ENCODE data around the gene DPYD.
"Not testable (repeated sequence)": the region's sequence is repeated elsewhere in the genome, so short reads cannot be mapped to it uniquely, and the experiment has no call there.

The DPYD gene

DNA sequence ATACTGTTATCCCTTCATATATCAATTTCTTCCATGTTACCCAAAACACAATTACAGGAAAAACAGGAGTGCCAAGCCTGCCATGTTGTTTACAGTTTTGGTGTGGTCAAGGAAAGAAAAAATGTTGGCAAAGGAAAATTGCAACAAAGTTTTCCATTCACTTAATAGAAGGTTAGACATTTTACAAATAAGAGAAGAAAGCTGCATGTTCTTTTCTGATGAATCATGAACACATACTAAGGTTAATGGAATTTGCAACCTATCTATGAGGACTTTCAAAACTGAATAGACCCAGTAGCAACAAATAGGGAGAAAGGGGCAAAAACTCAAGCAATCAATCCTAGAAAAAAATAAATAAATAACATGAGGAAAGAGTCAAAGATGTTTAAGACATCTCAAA is 556.7 kb downstream of the DPYD start:
- no peak for DNase-seq (ENCODE audit: low read depth)

DNA sequence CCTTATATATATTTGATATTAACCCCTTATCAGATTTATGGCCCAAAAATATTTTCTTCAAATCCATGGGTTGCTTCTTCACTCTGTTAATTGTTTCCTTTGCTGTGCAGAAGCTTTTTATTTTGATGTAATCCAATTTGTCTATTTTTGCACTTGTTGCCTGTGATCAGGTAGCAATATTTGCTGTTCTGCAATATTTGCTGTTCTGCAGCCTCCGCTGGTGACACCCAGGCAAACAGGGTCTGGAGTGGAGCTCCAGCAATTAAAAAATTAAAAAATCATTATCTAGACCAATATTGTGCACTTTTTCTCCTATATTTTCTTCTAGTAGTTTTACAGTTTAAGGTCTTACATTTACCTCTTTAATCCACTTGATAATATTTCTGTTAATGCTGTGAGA is 564.5 kb downstream of the DPYD start:
- DNase-seq (ENCODE audit: low read depth): no peak

DNA sequence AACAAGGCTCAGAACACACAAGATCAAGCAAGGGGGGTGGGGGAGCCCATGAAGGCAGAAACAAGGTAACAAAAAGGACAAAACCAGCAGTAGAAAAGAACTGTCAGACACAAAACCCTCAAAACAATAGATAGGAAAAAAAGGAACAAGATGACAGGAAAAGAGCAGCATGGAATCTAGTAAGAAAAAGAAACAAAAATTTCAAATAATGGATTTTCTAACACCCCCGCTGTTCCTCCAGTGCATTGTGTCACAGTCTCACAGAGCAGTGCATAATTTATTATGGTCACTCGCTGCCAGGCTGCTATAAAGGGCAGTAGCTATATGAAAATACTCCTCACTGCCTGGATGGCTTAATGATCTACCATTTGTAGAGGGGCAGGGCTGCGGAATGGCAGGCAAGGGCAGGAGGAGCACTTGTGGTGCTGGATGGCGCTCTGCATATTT is 567.9 kb downstream of the DPYD start:
- DNase-seq (ENCODE audit: low read depth): no peak

DNA sequence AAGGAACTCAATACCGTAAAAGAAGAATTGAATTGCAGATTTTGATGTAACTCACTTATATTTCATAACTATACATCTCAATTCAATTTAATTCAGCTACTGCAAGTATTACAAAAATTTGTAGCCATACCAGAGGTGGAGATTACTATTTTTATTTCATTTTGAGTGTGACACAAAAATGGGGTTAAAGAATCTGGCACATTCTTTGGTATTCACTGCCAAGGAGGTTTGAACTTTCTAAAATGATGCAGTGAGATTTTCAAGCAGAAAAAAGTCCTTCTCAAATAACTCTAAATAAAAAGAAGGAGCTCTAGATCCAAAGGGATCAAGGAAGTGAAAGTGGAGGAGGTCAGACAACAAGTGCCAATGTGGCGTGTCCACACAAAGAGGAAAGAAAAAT is 569.0 kb downstream of the DPYD start:
- no peak for DNase-seq (ENCODE audit: low read depth)

DNA sequence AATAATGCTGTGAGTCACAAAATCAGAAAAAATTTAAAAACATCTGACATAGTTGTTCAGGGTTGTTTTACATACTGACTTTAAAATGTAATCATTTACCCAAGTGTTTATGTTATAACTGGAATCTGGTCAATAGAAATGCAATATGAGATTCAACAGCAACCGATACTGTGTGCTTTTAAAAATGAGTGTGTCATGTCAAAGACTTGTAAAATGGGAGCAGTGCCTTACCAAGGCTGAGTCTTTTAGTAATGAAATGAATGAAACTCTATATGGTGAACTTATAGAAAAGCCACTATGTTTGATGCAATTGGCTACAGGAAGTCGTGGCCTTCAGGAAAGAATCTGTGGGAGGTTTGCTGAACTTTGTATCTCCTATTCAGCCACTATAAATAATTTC is 570.2 kb downstream of the DPYD start:
- DNase-seq (ENCODE audit: low read depth): no peak

DNA sequence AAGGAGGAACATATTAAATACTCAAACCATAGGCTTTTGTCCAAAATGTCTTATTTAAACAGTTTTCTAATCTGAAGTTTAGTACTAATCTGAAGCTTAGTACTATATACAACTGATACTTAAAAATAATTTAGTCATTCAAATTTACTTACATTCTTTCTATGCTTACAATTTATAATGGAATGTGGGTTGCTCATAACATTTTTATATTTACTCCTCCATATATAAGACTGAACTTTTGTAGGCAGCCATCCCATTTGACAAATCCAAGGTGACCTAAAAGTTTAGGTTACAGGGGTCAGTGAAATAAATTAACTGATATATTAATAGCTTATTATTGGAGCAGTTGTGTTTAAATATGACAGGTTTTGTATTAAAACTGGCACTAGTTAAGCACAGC is 570.6 kb downstream of the DPYD start:
- no peak for DNase-seq (ENCODE audit: low read depth)

DNA sequence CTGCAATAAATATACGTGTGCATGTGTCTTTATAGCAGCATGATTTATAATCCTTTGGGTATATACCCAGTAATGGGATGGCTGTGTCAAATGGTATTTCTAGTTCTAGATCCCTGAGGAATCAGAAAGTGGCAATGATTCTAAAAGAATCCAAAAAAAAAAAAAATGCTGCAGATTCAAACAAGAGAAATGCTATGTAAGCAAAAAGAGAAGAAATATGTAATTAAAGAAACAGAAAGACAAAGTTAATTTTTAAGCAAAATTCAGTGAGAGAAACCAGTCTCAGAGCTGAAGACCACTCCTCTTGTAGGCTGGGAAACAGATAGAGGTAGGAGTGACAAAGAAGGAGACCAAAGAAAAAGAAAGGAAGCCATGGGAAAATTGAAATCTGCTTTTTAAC is 571.0 kb downstream of the DPYD start:
- not testable (repeated sequence) for DNase-seq (ENCODE audit: low read depth)

DNA sequence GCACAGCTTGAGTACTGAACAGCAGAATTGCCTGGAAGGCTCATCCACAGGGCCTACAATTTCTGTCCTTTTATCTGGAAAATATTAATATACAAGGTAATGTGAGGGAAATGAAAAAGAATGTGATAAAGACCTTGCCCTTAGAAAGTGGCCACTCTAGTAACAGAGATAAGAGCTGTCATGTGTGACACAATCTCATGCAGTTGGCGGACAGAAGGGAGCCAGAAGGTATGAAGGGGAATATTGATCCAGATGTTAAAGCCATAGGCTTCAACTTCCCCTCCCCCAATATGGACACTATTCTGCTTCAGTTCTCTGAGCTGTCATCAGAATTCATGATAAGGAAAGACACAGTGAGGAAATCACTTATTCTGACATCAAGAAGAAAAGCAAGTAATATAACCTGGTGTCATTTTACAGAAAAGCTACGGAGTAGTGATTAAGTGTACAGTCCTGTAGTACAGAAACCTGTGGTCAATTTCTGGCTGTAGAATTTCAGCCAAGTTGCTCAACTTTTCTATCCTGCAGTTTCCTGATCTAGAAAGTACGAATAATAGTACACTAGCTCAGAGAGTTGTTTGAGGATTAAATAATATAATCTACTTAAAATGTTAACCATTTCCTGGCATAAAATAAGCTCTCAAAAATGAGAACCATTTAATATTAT is 572.1 kb downstream of the DPYD start:
- DNase-seq (ENCODE audit: low read depth): no peak

DNA sequence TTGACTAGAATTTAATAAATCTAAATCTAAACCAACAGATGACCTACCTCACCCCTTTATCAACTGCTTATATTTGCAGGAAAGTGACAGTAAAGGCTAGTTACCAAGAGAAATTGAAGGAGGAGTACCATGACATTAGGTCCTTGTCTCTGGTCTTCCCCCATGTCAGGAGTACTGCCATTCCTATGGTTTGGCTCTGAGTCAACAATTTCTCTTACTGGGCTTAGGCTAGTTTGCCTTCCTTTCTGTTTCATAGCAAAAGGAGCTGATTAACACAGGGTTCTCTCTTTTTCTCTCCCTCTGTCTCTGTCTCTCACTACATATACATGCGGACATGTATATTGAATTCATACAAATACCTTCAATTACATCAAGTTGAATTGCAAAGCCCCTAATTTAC is 579.9 kb downstream of the DPYD start:
- no peak for DNase-seq (ENCODE audit: low read depth)

DNA sequence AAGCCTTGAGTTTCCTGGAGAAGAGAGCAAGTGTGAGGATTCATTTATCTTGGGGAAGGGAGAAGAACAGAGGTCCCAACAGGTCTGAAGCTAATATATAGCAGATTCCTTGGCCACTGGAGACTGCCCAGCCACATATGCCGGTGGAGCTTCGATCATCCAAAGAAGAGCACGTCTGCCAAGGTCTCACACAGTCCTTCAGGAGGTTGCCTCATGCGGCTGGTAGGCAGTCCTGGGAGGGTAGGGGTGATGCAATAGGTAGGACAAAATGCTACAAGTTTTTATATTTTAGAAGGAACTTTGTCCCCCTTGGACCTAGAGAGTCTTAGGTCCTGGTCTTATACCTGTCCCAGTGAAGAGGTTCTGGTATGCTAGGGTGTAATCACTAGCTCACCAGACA is 582.5 kb downstream of the DPYD start:
- DNase-seq (ENCODE audit: low read depth): no peak

DNA sequence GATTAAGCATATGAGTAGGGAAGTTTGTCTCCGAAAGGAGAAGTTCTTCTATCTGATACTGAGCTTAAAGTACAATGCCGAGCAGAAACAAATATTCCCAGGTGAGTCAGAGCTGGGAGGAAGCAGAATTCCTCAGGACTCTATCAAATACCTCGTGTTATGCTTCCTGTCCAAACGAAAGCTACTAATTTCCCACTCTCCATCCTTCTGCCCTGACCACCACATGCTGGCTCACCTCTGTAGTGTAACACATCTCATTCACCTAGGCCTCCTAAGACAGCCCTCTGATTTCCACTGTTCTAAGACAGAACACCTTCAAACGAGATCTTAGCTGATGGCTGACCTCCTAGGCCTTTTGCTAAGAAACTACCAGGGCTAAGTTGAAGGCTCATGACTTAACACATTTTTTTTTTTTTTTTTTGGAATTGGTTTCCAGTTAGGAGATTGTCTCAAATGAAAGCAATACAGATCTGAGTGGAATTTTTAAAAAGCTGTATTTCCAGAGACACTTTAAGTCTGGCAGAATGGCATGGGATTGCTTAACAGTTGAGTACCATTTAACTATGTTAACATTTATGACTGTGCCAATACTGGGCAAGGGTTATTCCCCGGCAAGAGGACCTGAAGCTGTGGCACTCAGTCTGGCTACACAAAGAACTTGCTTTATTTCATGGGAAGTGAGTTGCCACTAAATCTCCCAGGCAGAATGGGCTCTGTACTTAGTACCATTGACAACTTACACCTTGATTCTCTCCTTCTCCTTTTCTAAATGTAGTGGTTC is 583.4 kb downstream of the DPYD start:
- no peak for DNase-seq (ENCODE audit: low read depth)

DNA sequence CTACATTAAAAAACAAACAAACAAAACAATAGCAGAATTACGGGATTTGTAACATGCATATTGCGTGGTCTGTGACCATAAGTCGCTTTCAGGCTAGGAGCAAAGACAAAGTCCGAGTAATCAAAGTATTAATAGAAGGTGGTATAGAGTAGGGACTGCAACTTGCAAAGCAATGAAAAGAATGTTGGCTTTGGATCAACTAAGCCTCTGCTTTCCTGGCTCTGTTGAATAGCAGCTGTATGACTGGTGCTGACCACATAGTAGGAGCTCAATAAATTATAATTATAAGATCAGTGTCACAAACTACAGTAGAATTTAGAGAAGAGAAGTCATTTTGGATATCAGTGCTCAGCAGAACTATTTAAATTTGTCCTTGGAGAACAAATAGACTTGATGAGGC is 586.4 kb downstream of the DPYD start:
- DNase-seq (ENCODE audit: low read depth): no peak

DNA sequence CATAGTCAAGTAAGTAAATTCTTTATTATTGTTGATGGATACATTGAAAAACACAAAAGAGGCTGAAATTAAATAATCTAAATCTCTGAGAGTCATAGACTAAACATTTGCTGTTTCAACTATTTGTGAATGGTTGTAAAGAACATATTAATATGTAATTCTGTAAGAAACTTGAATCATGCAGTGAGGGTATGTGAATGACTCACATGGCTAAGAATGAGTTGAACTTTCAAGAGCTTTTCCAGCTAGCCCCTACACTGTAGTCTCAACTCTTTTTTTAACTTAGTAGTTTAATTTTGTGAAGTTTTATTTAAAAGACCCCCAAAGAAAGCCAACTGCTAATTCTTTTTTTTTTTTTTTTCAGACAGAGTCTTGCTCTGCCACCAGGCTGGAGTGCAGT is 588.1 kb downstream of the DPYD start:
- DNase-seq (ENCODE audit: low read depth): no peak

DNA sequence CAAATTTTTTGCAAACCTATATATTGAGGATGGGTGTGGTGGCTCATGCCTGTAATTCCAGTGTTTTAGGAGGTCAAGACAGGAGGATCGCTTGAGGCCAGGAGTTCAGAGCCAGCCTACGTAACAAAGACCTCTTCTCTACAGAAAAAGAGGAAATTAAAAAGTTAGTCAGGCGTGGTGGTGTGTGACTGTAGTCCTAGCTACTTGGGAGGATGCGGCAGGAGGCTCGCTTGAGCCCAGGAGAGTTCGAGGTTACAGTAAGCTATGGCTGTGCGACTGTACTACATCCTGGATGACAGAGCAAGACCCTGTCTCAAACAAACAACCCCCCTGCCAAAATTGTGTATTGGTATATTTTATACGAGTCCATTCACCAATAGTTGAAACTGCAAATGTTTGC is 589.7 kb downstream of the DPYD start:
- DNase-seq (ENCODE audit: low read depth): no peak

DNA sequence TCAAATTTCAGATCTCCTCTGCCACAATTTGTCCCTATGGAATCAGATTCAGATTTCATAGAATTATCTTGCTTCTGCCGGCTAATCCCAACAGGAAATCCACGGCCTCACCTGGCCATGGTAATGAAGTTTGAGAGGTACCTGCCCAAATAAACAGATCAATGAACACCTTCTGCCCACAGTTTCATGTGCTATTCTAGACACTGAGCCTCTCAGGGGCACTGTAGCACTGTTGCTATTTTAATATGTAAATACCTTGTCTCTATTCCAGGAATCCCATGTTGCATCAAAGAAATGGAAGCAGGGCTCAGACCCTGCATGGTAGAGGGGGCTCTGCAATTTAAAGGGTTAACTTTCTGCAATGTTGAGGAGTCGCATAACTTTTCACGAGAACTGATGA is 606.1 kb downstream of the DPYD start:
- no peak for DNase-seq (ENCODE audit: low read depth)

DNA sequence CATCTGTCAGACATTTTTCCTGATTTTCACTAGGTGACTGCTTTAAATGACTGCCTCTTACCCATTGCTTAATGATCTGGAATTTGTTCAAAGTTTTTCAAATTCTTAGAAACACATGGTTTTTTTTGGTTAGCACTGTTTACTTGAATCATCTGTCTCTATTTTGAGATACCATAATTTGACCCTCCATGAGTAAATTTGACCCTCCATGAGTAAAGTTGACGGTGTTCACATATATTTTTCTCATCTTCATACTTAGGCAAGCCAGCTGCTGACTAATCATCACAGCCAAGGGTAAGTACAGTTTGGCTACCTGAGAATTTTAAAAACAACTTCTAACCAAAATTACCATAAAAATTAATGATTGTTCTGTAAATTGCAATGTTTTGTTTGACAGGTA is 612.7 kb downstream of the DPYD start:
- DNase-seq (ENCODE audit: low read depth): no peak

DNA sequence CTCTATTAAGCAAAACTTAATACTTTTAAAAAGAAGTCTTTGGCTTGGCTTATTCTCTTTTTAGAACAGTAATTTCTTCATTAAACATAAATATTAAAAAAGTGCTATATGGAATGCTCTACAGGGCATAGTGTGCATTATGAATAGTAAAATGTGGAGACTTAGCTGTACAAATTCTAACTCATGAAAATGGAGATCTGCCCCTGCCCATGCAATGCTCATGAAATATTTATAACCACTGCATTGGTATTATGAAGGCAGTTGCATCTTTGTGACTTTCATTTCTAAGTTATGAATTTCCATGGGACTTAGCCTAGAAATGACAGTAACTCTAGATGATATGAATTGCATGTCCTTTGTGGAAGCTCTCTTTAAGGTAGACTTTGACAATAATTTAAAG is 613.3 kb downstream of the DPYD start:
- no peak for DNase-seq (ENCODE audit: low read depth)

DNA sequence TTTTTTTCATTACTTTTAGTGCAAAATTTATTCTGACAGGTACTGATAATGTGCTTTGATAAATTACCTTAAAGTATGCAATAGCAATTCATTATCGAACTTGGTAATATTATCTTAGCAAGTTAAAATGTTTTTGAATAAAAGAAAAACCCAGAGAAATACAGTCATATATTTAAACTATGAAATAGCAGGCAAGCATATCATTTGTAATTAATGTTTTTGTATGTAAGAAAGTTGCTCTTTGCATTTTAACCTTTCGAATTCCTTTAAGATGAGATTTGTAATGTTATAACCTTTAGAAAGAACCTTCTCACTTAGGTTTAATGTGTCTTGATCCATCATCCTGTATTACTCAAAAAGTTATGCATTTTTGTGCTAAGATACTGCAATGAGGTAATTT is 613.7 kb downstream of the DPYD start:
- no peak for DNase-seq (ENCODE audit: low read depth)

DNA sequence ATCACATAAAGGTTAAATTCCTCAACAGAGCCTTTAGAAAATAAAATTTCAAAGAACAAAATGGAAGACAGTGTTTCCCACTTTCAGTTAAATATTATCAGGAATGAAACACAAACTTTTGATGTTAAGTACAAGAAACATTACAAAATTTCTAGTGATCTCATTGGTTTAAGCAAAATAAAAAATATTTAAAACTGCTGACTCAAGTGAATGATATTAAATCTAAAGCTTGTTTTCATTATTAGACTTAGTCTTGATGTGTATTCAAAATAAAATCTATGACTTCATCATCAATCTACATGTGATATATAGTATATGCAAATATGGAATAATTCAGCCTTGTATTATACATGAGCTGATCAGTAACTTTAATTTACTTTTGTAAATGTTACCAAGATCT is 614.3 kb downstream of the DPYD start:
- DNase-seq (ENCODE audit: low read depth): no peak

DNA sequence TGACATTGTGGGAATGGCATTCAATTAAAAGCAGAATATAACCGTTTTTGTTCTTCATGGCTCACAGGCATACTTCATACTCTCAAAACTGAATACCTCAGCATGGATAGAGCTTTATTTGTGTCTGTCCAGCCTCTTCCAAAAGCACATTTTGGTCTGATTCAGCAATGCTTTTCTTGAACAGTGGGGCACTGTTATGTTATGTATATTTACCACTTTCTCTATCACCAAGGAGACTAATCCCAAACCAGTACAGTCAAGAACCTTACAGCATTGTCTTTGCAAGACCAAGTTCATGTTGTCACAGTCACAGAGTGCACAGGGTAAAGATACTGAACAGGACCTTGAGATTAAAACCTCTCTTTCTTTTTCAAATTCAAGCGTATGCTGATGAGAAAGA is 616.5 kb downstream of the DPYD start:
- DNase-seq (ENCODE audit: low read depth): no peak

DNA sequence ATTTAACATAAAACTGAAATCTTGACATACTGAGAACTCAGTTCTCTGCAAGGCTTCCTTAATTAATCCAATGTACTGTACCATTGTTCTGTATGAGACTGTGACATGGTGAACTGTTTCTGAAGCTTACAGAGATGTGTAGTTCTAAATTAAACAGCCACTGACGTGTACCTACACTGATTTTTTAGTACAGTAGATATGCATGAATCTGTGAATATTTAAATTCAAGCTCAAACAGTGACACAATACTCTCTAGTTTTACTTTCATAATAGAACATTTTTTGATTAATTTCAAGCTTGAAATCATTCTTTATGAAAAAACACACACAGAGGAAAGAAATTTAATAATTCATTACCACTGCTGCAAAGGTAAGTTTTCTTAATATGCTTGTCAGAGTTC is 621.9 kb downstream of the DPYD start:
- no peak for DNase-seq (ENCODE audit: low read depth)

DNA sequence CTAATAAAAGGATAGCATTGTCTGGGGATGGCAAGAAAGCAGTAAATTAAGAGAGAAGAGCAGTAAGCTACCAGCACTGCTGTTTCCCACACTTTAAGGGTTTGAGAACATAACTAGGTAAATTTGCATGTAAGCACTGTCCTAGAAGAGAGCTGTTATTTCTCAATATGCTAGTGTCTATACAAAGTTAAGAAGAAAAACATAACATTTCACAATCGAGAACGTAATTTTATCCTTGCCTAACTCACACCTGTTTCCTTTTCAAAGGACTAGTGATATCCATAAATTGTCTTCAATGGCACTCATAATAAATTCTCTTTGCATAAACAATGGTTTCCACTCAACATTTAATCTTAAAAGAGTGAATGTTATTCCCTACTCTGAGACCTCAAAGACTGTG is 623.2 kb downstream of the DPYD start:
- DNase-seq (ENCODE audit: low read depth): no peak

DNA sequence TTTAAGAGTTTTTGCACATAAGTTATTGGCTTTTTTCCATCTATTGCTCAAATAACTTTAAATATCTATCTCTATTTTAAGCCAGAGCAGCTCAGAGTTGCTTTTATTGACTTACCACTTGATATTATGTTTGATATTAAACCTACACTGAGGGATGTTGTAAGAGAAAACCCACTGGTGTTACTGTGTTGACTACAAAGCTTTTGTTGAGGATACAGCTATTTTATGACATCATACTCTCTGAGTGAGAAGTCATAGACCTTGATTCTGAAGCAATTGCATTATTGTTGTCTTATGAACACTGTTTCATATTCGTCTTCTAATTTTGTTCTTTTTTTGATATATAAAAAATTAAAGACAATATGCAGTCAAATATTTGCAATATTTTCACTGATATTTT is 638.9 kb downstream of the DPYD start:
- no peak for DNase-seq (ENCODE audit: low read depth)

Measured in activated T-cell treated with anti-CD3 and anti-CD28 coated beads for 1 hour (primary cell).